H9 (cell line): ENCODE measurements around the gene OR2B3. TPM values are rescaled to one million over a fixed set of nuclear protein-coding genes. Genes with fewer than 3 reads are reported as not detected.

ENCODE experiments used
- DNase-seq: peaks from one replicate; pipeline ENCODE4 v3.0.0-alpha.2; 2017
- H2AFZ ChIP-seq: one replicate; pipeline ENCODE4 v1.6.1; 2013; ENCODE audit warnings: mild to moderate bottlenecking, low read length, control low read depth, moderate library complexity
- H2AK5ac ChIP-seq: 2 replicates; pipeline ENCODE4 v1.6.1; 2013; ENCODE audit warnings: low read length, control low read depth, mixed read lengths; ENCODE audit not compliant: insufficient read length
- H2BK120ac ChIP-seq: one replicate; pipeline ENCODE4 v1.6.1; 2013; ENCODE audit warnings: low read depth, mild to moderate bottlenecking, low read length, control low read depth, inconsistent platforms; ENCODE audit not compliant: poor library complexity, severe bottlenecking
- H2BK12ac ChIP-seq: 2 replicates; pipeline ENCODE4 v1.6.1; 2013; ENCODE audit warnings: low read length, control low read depth, mixed read lengths, low read depth; ENCODE audit not compliant: insufficient read length
- H2BK15ac ChIP-seq: 2 replicates; pipeline ENCODE4 v1.6.1; 2013; ENCODE audit warnings: low read depth, low read length, control low read depth
- H2BK20ac ChIP-seq: one replicate; pipeline ENCODE4 v1.6.1; 2013; ENCODE audit warnings: low read depth, mild to moderate bottlenecking, low read length, control low read depth, inconsistent platforms; ENCODE audit not compliant: poor library complexity, severe bottlenecking
- H2BK5ac ChIP-seq: 2 replicates; pipeline ENCODE4 v1.6.1; 2013; ENCODE audit warnings: low read length, control low read depth, mixed read lengths; ENCODE audit not compliant: insufficient read length
- H3K14ac ChIP-seq: 2 replicates; pipeline ENCODE4 v1.6.1; 2013; ENCODE audit warnings: low read length, control low read depth; ENCODE audit not compliant: insufficient read depth
- H3K18ac ChIP-seq: 2 replicates; pipeline ENCODE4 v1.6.1; 2013; ENCODE audit warnings: low read depth, mild to moderate bottlenecking, mixed read lengths, low read length, control low read depth; ENCODE audit not compliant: insufficient read length
- H3K23ac ChIP-seq: 2 replicates; pipeline ENCODE4 v1.6.1; 2013; ENCODE audit warnings: low read length, control low read depth, mixed read lengths, low read depth; ENCODE audit not compliant: insufficient read length
- H3K23me2 ChIP-seq: 2 replicates; pipeline ENCODE4 v1.6.1; 2013; ENCODE audit warnings: low read depth, mild to moderate bottlenecking, mixed read lengths, low read length, control low read depth; ENCODE audit not compliant: insufficient read length, poor library complexity, severe bottlenecking
- H3K27ac ChIP-seq: 2 replicates; pipeline ENCODE4 v1.5.1; 2013; ENCODE audit warnings: low read length, control low read depth, mixed read lengths, low read depth; ENCODE audit not compliant: insufficient read length
- H3K27me3 ChIP-seq: 2 replicates; pipeline ENCODE4 v1.6.1; 2013; ENCODE audit warnings: low read length, control low read depth, inconsistent platforms; ENCODE audit not compliant: insufficient read depth
- H3K4ac ChIP-seq: 2 replicates; pipeline ENCODE4 v1.6.1; 2013; ENCODE audit warnings: low read depth, mild to moderate bottlenecking, control low read depth, inconsistent platforms, low read length, moderate library complexity
- H3K4me1 ChIP-seq: 2 replicates; pipeline ENCODE4 v1.6.1; 2013; ENCODE audit warnings: low read length, control low read depth, inconsistent platforms; ENCODE audit not compliant: insufficient read depth
- H3K4me2 ChIP-seq: 2 replicates; pipeline ENCODE4 v1.6.1; 2013; ENCODE audit warnings: low read length, control low read depth, mixed read lengths; ENCODE audit not compliant: insufficient read length, insufficient read depth
- H3K56ac ChIP-seq: 2 replicates; pipeline ENCODE4 v1.6.1; 2013; ENCODE audit warnings: low read depth, mild to moderate bottlenecking, mixed read lengths, low read length, control low read depth; ENCODE audit not compliant: insufficient read length
- H3K79me1 ChIP-seq: 2 replicates; pipeline ENCODE4 v1.6.1; 2013; ENCODE audit warnings: low read depth, mild to moderate bottlenecking, moderate library complexity, low read length, control low read depth, inconsistent platforms; ENCODE audit not compliant: insufficient read depth, poor library complexity, severe bottlenecking
- H3K79me2 ChIP-seq: 2 replicates; pipeline ENCODE4 v1.6.1; 2013; ENCODE audit warnings: low read length, control low read depth, inconsistent platforms; ENCODE audit not compliant: insufficient read depth
- H3K9ac ChIP-seq: 2 replicates; pipeline ENCODE4 v1.6.1; 2013; ENCODE audit warnings: low read length, control low read depth, mixed read lengths; ENCODE audit not compliant: insufficient read length; ENCODE audit errors: extremely low read depth
- H3K9me3 ChIP-seq: one replicate; pipeline ENCODE4 v1.6.1; 2013; ENCODE audit warnings: low read depth, low read length, inconsistent platforms; ENCODE audit not compliant: control insufficient read depth
- H3T11ph ChIP-seq: one replicate; pipeline ENCODE4 v1.6.1; 2013; ENCODE audit warnings: mild to moderate bottlenecking, low read length, control low read depth, inconsistent platforms
- H4K20me1 ChIP-seq: one replicate; pipeline ENCODE4 v1.6.1; 2013; ENCODE audit not compliant: control insufficient read depth, insufficient read length, insufficient read depth
- H4K5ac ChIP-seq: 2 replicates; pipeline ENCODE4 v1.6.1; 2013; ENCODE audit warnings: low read depth, mild to moderate bottlenecking, mixed read lengths, low read length, control low read depth; ENCODE audit not compliant: insufficient read length
- H4K8ac ChIP-seq: replicated peaks from 2 replicates; pipeline ENCODE4 v1.6.1; 2013; ENCODE audit warnings: low read length, control low read depth, mixed read lengths, low read depth; ENCODE audit not compliant: insufficient read length
- H4K91ac ChIP-seq: 2 replicates; pipeline ENCODE4 v1.6.1; 2013; ENCODE audit warnings: low read depth, mild to moderate bottlenecking, moderate library complexity, mixed read lengths, low read length, control low read depth; ENCODE audit not compliant: insufficient read length
- H3K27ac Mint-ChIP-seq, 3 experiments: 2 replicates in 2 of 3; 3 replicates in 1 of 3; pipeline ENCODE4 v1.8.0; 2020 to 2021; ENCODE audit warnings: mixed read lengths in 3 of 3, mild to moderate bottlenecking in 1 of 3, moderate library complexity in 1 of 3
- H3K27me3 Mint-ChIP-seq: 2 replicates; pipeline ENCODE4 v1.8.0; 2021; ENCODE audit warnings: low read depth, mild to moderate bottlenecking, moderate library complexity, mixed read lengths
- H3K36me3 Mint-ChIP-seq, 3 experiments: 2 replicates in 2 of 3; 3 replicates in 1 of 3; pipeline ENCODE4 v1.8.0; 2020 to 2021; ENCODE audit warnings: low read depth in 3 of 3, mixed read lengths in 3 of 3; ENCODE audit not compliant: insufficient read depth in 1 of 3
- H3K4me1 Mint-ChIP-seq, 2 experiments: 2 replicates each; pipeline ENCODE4 v1.8.0; 2020; ENCODE audit warnings: mixed read lengths in 2 of 2
- H3K4me3 Mint-ChIP-seq, 2 experiments: 2 replicates in 1 of 2; 3 replicates in 1 of 2; pipeline ENCODE4 v1.8.0; 2020 to 2021; ENCODE audit warnings: mild to moderate bottlenecking in 2 of 2, mixed read lengths in 2 of 2, moderate library complexity in 1 of 2
- H3K9me3 Mint-ChIP-seq, 2 experiments: 2 replicates in 1 of 2; 3 replicates in 1 of 2; pipeline ENCODE4 v1.8.0; 2020; ENCODE audit warnings: mild to moderate bottlenecking in 2 of 2, mixed read lengths in 2 of 2, moderate library complexity in 1 of 2
- WGBS: extraction: QIAGEN DNeasy Blood & Tissue Kit; methylation state at CpG from one replicate; pipeline ENCODE4 v1.1.7; 2013; ENCODE audit warnings: missing lambda C conversion rate, low lambda C conversion rate, mixed read lengths; ENCODE audit not compliant: insufficient read length; ENCODE audit errors: extremely low coverage; 5-methylcytosine and 5-hydroxymethylcytosine counted together
- total RNA-seq: library from RNA; stranded (reverse); gene quantifications from 2 replicates; pipeline ENCODE4 v1.2.1, GENCODE V29; 2021
- TF ChIP-seq, protein P1 (sequence below): fragments of 200-600 bp; sonication (generic); conservative IDR thresholded peaks from 3 replicates; pipeline ENCODE4 v1.8.0; 2021; ENCODE audit warnings: antibody characterized with exemption, mild to moderate bottlenecking

The OR2B3 gene
- total RNA-seq, 1 experiment from 2014 or later = not detected

DNA sequence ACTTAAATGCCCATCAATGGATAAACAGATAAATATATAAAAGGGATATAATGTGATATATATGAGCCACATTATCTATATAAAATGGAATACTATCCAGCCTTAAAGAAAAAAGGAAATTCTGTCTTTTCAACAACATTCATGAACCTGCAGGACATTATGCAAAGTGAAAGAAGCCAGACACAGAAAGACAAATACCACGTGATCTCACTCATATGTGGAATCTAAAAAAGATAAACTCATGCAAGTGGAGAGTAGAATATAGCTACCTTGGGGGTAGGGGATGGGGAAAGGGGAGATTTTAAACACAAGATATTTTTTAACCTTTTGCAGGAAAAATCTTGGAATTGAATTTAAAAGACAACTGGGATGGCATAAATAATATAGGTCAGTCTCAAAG, 10.7 kb upstream of the OR2B3 start:
- Histone ChIP-seq H3K56ac (no peak overlapping the region), H3K14ac (no peak overlapping the region), H3K23ac (no peak overlapping the region), H3K18ac (no peak overlapping the region), H3K9me3 (no peaks in the 10 kb centered on the region), H3K79me2 (no peaks in the 10 kb centered on the region), H2BK5ac (no peak overlapping the region), H3K9ac (no peak overlapping the region), H2BK12ac (no peak overlapping the region), H2BK15ac (no peak overlapping the region), H2AK5ac (no peak overlapping the region), H3K79me1 (no peaks in the 10 kb centered on the region), H2BK120ac (no peak overlapping the region), H3K27ac (no peak overlapping the region), H4K91ac (no peak overlapping the region), H3K4ac (no peak overlapping the region), H4K5ac (no peak overlapping the region), H2BK20ac (no peak overlapping the region), H3K23me2 (no peaks in the 10 kb centered on the region), H4K8ac (no peak overlapping the region), H3K4me1 (no peaks in the 10 kb centered on the region), H3T11ph (no peak overlapping the region), H4K20me1 (no peaks in the 10 kb centered on the region), H2AFZ (no peak overlapping the region), H3K27me3 (no peaks in the 10 kb centered on the region), H3K4me2 (no peak overlapping the region)
- Mint-ChIP-seq H3K4me3 (no peak overlapping the region), H3K27me3 (peaks cover 4% of the 10 kb centered on the region), H3K4me1 (peaks cover 4 to 9% of the 10 kb centered on the region in 2 experiments), H3K9me3 (no peaks in the 10 kb centered on the region), H3K27ac (no peak overlapping the region), H3K36me3 (no peaks in the 10 kb centered on the region)
- no peak for DNase-seq
- TF ChIP-seq, protein P1, sequence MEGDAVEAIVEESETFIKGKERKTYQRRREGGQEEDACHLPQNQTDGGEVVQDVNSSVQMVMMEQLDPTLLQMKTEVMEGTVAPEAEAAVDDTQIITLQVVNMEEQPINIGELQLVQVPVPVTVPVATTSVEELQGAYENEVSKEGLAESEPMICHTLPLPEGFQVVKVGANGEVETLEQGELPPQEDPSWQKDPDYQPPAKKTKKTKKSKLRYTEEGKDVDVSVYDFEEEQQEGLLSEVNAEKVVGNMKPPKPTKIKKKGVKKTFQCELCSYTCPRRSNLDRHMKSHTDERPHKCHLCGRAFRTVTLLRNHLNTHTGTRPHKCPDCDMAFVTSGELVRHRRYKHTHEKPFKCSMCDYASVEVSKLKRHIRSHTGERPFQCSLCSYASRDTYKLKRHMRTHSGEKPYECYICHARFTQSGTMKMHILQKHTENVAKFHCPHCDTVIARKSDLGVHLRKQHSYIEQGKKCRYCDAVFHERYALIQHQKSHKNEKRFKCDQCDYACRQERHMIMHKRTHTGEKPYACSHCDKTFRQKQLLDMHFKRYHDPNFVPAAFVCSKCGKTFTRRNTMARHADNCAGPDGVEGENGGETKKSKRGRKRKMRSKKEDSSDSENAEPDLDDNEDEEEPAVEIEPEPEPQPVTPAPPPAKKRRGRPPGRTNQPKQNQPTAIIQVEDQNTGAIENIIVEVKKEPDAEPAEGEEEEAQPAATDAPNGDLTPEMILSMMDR = no peak
- no CpG with 5 or more reads among the region's 1 CpG for WGBS
